HCT116 (cell line): ENCODE data around the gene FMOD. TPM values are rescaled to one million over a fixed set of nuclear protein-coding genes. Genes with fewer than 3 reads are reported as not detected.

ENCODE experiments used
- ATAC-seq: fragments of 200-7000 bp; cut with Tn5 transposase; 2 replicates; pipeline ENCODE4 v1.9.1; 2020; ENCODE audit warnings: mild to moderate bottlenecking, moderate library complexity
- BruUV-seq: library from RNA; stranded (reverse); fragments of 400-500 nt; replicated peaks from 2 replicates; lab custom pipeline; 2021; lab: Mats Ljungman, UMichigan
- CTCF ChIA-PET: fragments of 300-600 bp; sonication (Branson Sonifier 250); formaldehyde crosslinking; loops from one replicate; lab custom pipeline; 2021; ENCODE audit warnings: antibody characterized with exemption; lab: Charles Lee
- POLR2A ChIA-PET: fragments of 300-600, 350-600 bp; sonication (Branson Sonifier 250); formaldehyde crosslinking; loops from one replicate; lab custom pipeline; 2021; ENCODE audit warnings: antibody characterized with exemption; lab: Charles Lee
- RAD21 ChIA-PET, 2 experiments: fragments of 300-600 bp; sonication (Branson Sonifier 250); formaldehyde crosslinking; loops; one replicate each; lab custom pipeline; 2023; ENCODE audit warnings: low total read pairs in 2 of 2; ENCODE audit not compliant: uncharacterized antibody in 2 of 2, unreplicated experiment in 2 of 2, low non-redundant PET in 1 of 2; lab: Charles Lee
- DNase-seq: peaks from one replicate; pipeline ENCODE4 v3.0.0-alpha.2; 2010; ENCODE audit warnings: low read depth, low spot score
- H2AFZ ChIP-seq: fragments of 200-600 bp; shearing (Covaris generic), sonication (generic); 2 replicates; pipeline ENCODE4 v1.6.1; 2017; ENCODE audit warnings: low read depth, mixed run types, mixed read lengths, antibody characterized with exemption, low read length; ENCODE audit not compliant: poor library complexity, severe bottlenecking
- H3K27ac ChIP-seq: 2 replicates; pipeline ENCODE4 v1.5.1; 2012; ENCODE audit warnings: low read depth, low read length
- H3K27me3 ChIP-seq: fragments of 200-600 bp; sonication (generic); 2 replicates; pipeline ENCODE4 v1.6.1; 2016; ENCODE audit warnings: mixed run types, low read length, mixed read lengths; ENCODE audit not compliant: insufficient read depth
- H3K36me3 ChIP-seq, 2 experiments: fragments of 200-500 bp in 1 of 2; fragments of 200-600 bp in 1 of 2; sonication (Bioruptor generic) in 1 of 2; sonication (generic) in 1 of 2; 2 replicates each; pipeline versions ENCODE4 v1.5.1 to v1.6.1; 2014 to 2016; ENCODE audit warnings: low read length in 2 of 2, inconsistent platforms in 1 of 2, mixed read lengths in 1 of 2, mixed run types in 1 of 2; ENCODE audit not compliant: insufficient read depth in 2 of 2, control insufficient read depth in 1 of 2
- H3K4me1 ChIP-seq, 2 experiments: fragments of 200-600 bp in 1 of 2; sonication (generic) in 1 of 2; 2 replicates each; pipeline versions ENCODE4 v1.5.1 to v1.6.1; 2012 to 2017; ENCODE audit warnings: low read length in 2 of 2, inconsistent platforms in 1 of 2, mild to moderate bottlenecking in 1 of 2, mixed read lengths in 1 of 2, mixed run types in 1 of 2, moderate library complexity in 1 of 2; ENCODE audit not compliant: insufficient read depth in 2 of 2, control insufficient read depth in 1 of 2
- H3K4me2 ChIP-seq: fragments of 200-600 bp; sonication (generic); 2 replicates; pipeline ENCODE4 v1.6.1; 2017; ENCODE audit warnings: mixed run types, low read length, mixed read lengths
- H3K4me3 ChIP-seq, 2 experiments: fragments of 200-600 bp in 1 of 2; sonication (generic) in 1 of 2; replicated peaks in 1 of 2; 2 replicates each; pipeline ENCODE4 v1.5.1; 2011 to 2016; ENCODE audit warnings: low read length in 2 of 2, control low read depth in 1 of 2, low read depth in 1 of 2, mild to moderate bottlenecking in 1 of 2, mixed read lengths in 1 of 2, mixed run types in 1 of 2
- H3K79me2 ChIP-seq: fragments of 200-600 bp; sonication (generic); 2 replicates; pipeline ENCODE4 v1.6.1; 2017; ENCODE audit warnings: mild to moderate bottlenecking, mixed run types, low read length, moderate library complexity, mixed read lengths; ENCODE audit not compliant: insufficient read depth
- H3K9ac ChIP-seq: fragments of 200-600 bp; sonication (generic); 2 replicates; pipeline ENCODE4 v1.6.1; 2016; ENCODE audit warnings: low read length, mixed read lengths
- H3K9me2 ChIP-seq: fragments of 200-600 bp; sonication (generic), shearing (Covaris generic); 2 replicates; pipeline ENCODE4 v1.6.1; 2017; ENCODE audit warnings: mixed run types, mild to moderate bottlenecking, moderate library complexity; ENCODE audit not compliant: insufficient read depth
- H3K9me3 ChIP-seq, 2 experiments: fragments of 200-500 bp in 1 of 2; fragments of 200-600 bp in 1 of 2; sonication (Bioruptor generic) in 1 of 2; sonication (generic) in 1 of 2; 2 replicates each; pipeline ENCODE4 v1.6.1; 2014 to 2017; ENCODE audit warnings: low read length in 2 of 2, mixed read lengths in 2 of 2, inconsistent platforms in 1 of 2, low read depth in 1 of 2, mild to moderate bottlenecking in 1 of 2, mixed run types in 1 of 2, moderate library complexity in 1 of 2; ENCODE audit not compliant: control insufficient read depth in 1 of 2, insufficient read depth in 1 of 2
- H4K20me1 ChIP-seq: fragments of 200-600 bp; sonication (generic), shearing (Covaris generic); 2 replicates; pipeline ENCODE4 v1.6.1; 2017; ENCODE audit warnings: mixed run types, mild to moderate bottlenecking, moderate library complexity; ENCODE audit not compliant: insufficient read depth
- CBX3 ChIP-seq: IDR thresholded peaks from 2 replicates; pipeline ENCODE4 v1.6.1; 2012; ENCODE audit warnings: low read depth
- CEBPB ChIP-seq: IDR thresholded peaks from 2 replicates; pipeline ENCODE4 v1.6.1; 2012; ENCODE audit warnings: low read depth
- CTCF ChIP-seq, 3 experiments: fragments of 200-600 bp in 1 of 3; sonication (generic) in 1 of 3; IDR thresholded peaks in 2 of 3; conservative IDR thresholded peaks in 1 of 3; 2 replicates each; pipeline ENCODE4 v1.5.1; 2012 to 2017; ENCODE audit warnings: low read depth in 2 of 3, low read length in 2 of 3, antibody characterized with exemption in 1 of 3, borderline replicate concordance in 1 of 3, control low read depth in 1 of 3, mild to moderate bottlenecking in 1 of 3, mixed read lengths in 1 of 3, mixed run types in 1 of 3, moderate library complexity in 1 of 3; ENCODE audit not compliant: insufficient read depth in 1 of 3
- ELF1 ChIP-seq: IDR thresholded peaks from 2 replicates; pipeline ENCODE4 v1.6.1; 2012; ENCODE audit warnings: low read depth, borderline replicate concordance
- FOSL1 ChIP-seq: IDR thresholded peaks from 2 replicates; pipeline ENCODE4 v1.6.1; 2012; ENCODE audit warnings: low read depth
- JUND ChIP-seq: IDR thresholded peaks from 2 replicates; pipeline ENCODE4 v1.6.1; 2012
- POLR2A ChIP-seq: IDR thresholded peaks from 2 replicates; pipeline ENCODE4 v1.7.0; 2011; ENCODE audit warnings: borderline replicate concordance; ENCODE audit not compliant: insufficient read depth, insufficient read length; ENCODE audit errors: extremely low read depth
- SP1 ChIP-seq: IDR thresholded peaks from 2 replicates; pipeline ENCODE4 v1.6.1; 2012; ENCODE audit warnings: low read depth
- SRF ChIP-seq: IDR thresholded peaks from 2 replicates; pipeline ENCODE4 v1.6.1; 2012; ENCODE audit warnings: low read depth
- TCF7L2 ChIP-seq: IDR thresholded peaks from 2 replicates; pipeline ENCODE4 v1.7.0; 2011; ENCODE audit warnings: borderline replicate concordance, inconsistent platforms; ENCODE audit not compliant: insufficient read depth, insufficient read length; ENCODE audit errors: extremely low read depth
- YY1 ChIP-seq: IDR thresholded peaks from 2 replicates; pipeline ENCODE4 v1.6.1; 2011; ENCODE audit warnings: low read length, low read depth, moderate library complexity, mild to moderate bottlenecking; ENCODE audit not compliant: insufficient replicate concordance; ENCODE audit errors: extremely low read depth
- ZFX ChIP-seq: fragments of 450-650 bp; IDR thresholded peaks from 2 replicates; pipeline ENCODE4 v1.6.1; 2017
- ZNF274 ChIP-seq: fragments of 200-500 bp; sonication (Bioruptor generic); IDR thresholded peaks from 2 replicates; pipeline ENCODE4 v1.6.1; 2014; ENCODE audit warnings: mild to moderate bottlenecking, low read depth, low read length, inconsistent platforms
- intact Hi-C: fragments of 100-400 bp; cut with micrococcal nuclease; formaldehyde crosslinking; loops from 2 replicates; pipeline ENCODE4 v1.10.0; 2022
- total RNA-seq: library from RNA; stranded (reverse); gene quantifications from one replicate; pipeline ENCODE4 v1.2.1, GENCODE V29; 2021; ENCODE audit not compliant: unreplicated experiment
- TF ChIP-seq, protein P1 (sequence below): IDR thresholded peaks from 2 replicates; pipeline ENCODE4 v1.6.1; 2012
- TF ChIP-seq, protein P2 (sequence below): IDR thresholded peaks from 2 replicates; pipeline ENCODE4 v1.6.1; 2011; ENCODE audit warnings: mild to moderate bottlenecking, low read length, moderate library complexity; ENCODE audit not compliant: insufficient replicate concordance; ENCODE audit errors: extremely low read depth
- TF ChIP-seq, protein P3 (sequence below): IDR thresholded peaks from 2 replicates; pipeline ENCODE4 v1.6.1; 2012

FMOD gene
- total RNA-seq, 1 experiment from 2014 or later = not detected

GRCh38 chr1:203371288-203371687 lies 20.4 kb upstream of the FMOD start:
- Histone ChIP-seq H3K9ac (no peak overlapping the region), H3K27ac (no peak overlapping the region), H3K27me3 (peaks cover 14% of the 10 kb centered on the region), H3K4me2 (no peak overlapping the region), H3K4me1 (no peaks in the 10 kb centered on the region), H3K79me2 (no peaks in the 10 kb centered on the region), H3K9me3 (no peaks in the 10 kb centered on the region), H3K4me3 (no peak overlapping the region), H3K9me2 (no peaks in the 10 kb centered on the region), H2AFZ (no peak overlapping the region), H4K20me1 (no peaks in the 10 kb centered on the region), H3K36me3 (no peaks in the 10 kb centered on the region)
- intact Hi-C loops = no loop called here
- BruUV-seq = no TSS peak
- DNase-seq (no peak), ATAC-seq (no peak)
- ChIA-PET CTCF (no interaction called here), RAD21 (no interaction called here), POLR2A (no interaction called here)
- TF ChIP-seq, protein P1, sequence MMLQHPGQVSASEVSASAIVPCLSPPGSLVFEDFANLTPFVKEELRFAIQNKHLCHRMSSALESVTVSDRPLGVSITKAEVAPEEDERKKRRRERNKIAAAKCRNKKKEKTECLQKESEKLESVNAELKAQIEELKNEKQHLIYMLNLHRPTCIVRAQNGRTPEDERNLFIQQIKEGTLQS = no peak
- TF ChIP-seq TCF7L2 (no peak), FOSL1 (no peak), CBX3 (no peak), ZNF274 (no peak), CEBPB (no peak), POLR2A (no peak), YY1 (no peak), SRF (no peak), SP1 (no peak), CTCF (IDR thresholded peaks at IDR 0.05 in 2 of 3, conservative IDR thresholded peaks at IDR 0.05 in 1 of 3; ENCODE audit: borderline replicate concordance in 1 of 3, insufficient read depth in 1 of 3, low read depth in 2 of 3, low read length in 2 of 3) (no peak), ELF1 (no peak), JUND (no peak), ZFX (no peak)
- TF ChIP-seq, protein P2, sequence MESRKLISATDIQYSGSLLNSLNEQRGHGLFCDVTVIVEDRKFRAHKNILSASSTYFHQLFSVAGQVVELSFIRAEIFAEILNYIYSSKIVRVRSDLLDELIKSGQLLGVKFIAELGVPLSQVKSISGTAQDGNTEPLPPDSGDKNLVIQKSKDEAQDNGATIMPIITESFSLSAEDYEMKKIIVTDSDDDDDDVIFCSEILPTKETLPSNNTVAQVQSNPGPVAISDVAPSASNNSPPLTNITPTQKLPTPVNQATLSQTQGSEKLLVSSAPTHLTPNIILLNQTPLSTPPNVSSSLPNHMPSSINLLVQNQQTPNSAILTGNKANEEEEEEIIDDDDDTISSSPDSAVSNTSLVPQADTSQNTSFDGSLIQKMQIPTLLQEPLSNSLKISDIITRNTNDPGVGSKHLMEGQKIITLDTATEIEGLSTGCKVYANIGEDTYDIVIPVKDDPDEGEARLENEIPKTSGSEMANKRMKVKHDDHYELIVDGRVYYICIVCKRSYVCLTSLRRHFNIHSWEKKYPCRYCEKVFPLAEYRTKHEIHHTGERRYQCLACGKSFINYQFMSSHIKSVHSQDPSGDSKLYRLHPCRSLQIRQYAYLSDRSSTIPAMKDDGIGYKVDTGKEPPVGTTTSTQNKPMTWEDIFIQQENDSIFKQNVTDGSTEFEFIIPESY = no peak
- TF ChIP-seq, protein P3, sequence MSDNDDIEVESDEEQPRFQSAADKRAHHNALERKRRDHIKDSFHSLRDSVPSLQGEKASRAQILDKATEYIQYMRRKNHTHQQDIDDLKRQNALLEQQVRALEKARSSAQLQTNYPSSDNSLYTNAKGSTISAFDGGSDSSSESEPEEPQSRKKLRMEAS = no peak
